Activated CD4-positive, alpha-beta T cell treated with anti-CD3 and anti-CD28 coated beads, Interleukin-2, amount 50 U/mL, for 48 hours (primary cell): ENCODE data around the gene SLC2A1.

ENCODE experiments used
- DNase-seq, 2 experiments: peaks; one replicate each; pipeline ENCODE4 v3.0.0-alpha.2; 2020

The SLC2A1 gene

DNA sequence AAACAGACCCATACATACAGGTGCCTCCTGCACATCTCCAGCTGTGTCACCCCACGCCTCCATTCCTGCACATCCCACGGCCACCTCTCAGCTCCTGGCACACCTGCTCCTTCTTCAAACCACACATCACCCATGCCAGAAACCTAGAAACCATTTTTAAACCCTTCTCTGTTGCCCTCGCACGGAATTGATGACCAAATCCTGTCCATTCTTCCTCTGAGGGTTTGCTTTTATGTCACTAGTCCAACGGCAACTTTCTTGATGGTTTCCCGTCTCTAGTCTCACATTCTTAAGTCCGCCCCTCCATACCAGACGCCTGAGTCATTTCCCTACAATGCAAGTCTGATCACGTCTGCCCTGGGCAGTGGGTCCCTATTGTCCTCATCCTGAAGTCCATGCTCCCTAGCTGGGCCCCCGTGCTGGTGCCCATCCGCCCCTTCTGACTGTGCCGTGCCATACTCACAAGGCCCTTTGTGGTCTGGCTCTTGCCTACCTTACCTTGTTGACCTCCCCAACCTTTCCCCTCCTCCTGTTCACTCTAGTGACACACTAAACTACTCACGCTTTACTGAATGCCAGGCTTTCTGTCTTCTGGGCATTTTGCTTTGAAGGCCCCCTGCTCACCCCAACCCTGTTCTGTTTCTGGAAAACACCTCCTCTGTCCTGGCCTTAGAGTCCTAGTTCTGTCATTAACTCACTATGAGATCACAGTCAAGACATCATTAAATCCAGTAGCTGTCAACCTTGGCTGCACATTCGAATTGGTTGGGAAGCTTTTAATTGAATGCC, 17.6 kb downstream of the SLC2A1 start:
- DNase-seq = no peak

DNA sequence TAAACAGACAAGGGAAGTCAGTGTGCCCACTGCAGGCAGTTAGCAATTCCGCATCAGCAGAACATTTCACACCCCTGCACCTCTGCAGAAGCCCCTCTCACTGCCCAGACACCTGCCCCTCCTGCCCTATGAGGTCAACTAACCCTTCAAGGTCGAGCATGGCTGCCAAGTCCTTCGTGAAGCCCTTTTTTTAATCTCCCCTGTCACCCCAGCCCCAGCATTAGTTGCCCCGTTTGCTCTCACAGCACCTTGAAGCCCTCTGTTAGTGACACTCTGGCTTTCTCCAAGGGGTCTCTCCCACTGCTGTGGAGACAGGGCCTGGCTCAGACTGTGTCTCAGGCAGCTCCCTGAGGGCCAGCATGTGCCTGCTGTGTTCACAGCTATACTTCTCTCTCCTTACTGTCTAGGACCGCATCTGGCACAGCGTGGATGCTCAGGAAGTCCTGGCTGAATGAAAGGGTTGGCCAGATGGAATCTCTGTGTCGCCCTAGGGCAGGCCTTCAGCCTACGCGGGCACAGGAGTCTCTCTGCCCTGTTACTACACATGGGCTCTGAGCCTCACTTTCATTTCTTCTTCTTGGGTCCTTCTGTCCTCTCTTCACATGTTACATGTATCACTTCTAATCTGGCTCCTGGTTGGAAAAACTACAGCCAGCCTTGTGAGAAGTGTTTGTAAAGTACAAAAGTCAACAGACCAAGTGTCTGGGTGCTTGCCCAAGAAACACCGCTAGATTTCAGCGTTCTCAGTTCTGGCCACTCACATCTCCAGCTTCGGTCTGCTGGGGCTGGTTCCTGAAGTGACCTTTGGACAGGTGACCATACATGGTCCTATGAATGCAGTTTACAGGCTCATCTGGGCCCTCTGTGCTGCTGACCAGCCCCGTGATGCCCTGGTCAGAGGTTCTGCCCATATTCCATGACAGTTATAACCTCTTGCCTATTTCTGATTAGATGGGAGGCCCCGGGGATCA, 19.7 kb downstream of the SLC2A1 start:
- no peak for DNase-seq

DNA sequence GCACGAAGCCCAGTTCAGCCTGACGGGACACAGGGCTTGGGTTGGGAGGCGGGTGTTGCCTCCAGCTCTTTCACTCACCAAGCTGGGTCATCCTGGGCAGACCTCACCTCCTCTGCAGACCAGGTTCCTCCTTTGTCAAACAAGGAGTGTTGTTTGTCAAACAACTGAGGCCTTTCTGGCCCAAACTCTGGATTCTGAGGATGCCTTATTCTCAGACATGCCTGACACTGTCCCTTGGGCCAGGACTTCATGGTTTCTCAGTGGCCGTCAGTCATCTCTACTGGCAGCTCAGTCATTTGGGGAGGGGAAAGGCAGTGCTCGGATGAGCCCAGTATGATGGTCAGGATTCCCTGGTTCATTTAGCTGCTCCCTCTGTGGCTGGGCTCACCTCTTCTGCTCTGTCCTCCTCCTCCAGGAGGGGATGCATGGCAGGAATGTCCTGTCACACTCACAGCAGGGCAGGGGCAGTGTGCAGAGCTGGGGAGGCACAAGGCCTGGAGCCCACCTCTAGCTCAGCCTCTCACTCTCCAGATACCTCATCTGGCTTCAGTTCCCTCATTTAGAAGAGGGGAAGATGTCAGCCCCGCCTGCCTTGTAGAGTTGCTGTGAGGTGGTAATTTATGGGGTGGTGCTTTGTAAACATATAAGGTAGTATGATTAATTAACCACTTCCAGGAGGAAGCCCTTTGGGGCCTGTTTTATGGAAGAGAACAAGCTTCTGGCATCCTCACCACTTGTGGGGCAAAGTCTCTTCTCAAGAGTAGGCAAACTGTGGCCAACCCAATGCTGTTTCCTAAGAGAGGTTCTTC, 20.6 kb downstream of the SLC2A1 start:
- DNase-seq = no peak

DNA sequence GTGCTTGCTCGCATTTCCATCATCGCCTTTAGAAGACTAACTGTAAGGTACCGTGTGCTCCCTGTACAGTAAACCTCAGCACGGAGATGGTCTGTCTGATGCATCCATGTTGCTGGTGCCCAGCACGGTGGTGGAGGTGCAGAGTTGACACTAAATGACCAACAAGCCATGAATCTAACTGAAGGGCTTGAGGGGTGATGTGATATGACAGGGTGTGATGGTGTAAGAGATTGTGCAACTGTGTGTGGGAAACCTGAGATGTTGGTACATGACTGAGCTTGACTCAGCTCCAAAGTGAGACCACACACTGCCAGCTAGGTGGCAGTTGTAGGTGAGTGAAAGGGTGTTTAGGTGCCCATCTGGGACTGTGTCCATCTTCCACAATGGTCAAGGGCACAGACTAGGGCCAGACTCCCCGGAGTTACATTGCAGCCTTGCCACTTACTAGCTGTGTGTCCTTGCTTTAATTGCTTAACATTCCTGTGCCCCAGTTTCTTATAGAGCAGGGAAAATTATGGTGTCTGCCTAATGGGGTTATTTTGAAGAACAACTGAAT, 21.4 kb downstream of the SLC2A1 start:
- no peak for DNase-seq

DNA sequence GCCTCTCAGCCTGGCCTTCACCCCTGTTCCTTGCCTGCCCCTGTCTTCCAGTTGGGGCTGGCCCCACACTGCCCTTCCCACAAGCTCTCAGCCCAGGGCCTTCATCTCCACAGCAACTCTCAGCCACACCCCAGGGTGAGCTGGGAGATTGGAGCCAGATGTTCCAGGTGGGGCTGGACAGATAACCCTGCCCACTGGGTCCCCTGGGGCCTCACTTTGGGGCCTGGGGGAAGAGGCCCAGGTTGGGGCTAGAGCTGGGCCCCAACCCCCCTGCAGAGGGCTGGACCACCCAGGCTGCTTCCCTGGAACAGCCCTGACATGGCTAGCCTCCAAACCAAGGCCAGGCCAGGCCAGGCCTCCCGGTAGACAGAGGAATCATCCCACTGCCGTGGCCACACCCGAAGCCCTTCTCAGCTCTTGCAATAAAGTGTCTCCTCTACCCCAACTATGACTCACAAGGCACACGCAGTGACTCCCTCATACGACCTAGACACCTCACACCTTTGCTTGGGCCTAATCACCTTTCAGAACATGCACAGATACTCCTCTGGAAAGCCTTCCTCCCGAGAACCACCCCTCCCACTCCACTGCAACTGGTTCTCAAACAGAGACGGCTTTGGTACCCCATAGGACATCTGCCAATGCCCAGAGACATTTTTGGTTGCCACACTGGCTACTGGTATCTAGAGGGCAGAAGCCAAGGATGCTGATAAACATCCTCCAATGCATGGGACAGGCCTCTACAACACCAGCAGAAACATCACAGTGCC, 22.2 kb downstream of the SLC2A1 start:
- peak; percentile 30 to 41 for DNase-seq

DNA sequence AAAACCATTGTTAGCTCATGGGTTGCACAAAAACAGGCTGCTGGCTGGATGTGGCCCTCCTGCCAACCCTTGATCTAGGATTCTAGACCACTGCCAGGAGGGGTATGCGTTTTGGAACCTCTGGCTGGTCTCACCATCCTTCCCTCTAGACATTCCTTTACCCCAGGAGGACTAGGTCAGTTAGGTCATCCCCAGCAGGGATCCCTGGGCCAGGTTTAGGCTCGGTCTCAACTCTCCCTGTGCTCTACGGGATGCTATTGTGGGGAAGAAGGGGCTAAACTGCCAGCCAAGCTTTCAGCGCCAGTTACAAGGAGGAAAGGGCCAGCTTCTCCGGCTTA, 22.7 kb downstream of the SLC2A1 start:
- no peak for DNase-seq

- no peak for DNase-seq
Measured at GRCh38 chr1:42935313-42935895, 23.3 kb downstream of the SLC2A1 start.

GRCh38 chr1:42934541-42935312, 23.9 kb downstream of the SLC2A1 start:
- peak in 1 of 2 experiments; percentile 3 for DNase-seq

DNA sequence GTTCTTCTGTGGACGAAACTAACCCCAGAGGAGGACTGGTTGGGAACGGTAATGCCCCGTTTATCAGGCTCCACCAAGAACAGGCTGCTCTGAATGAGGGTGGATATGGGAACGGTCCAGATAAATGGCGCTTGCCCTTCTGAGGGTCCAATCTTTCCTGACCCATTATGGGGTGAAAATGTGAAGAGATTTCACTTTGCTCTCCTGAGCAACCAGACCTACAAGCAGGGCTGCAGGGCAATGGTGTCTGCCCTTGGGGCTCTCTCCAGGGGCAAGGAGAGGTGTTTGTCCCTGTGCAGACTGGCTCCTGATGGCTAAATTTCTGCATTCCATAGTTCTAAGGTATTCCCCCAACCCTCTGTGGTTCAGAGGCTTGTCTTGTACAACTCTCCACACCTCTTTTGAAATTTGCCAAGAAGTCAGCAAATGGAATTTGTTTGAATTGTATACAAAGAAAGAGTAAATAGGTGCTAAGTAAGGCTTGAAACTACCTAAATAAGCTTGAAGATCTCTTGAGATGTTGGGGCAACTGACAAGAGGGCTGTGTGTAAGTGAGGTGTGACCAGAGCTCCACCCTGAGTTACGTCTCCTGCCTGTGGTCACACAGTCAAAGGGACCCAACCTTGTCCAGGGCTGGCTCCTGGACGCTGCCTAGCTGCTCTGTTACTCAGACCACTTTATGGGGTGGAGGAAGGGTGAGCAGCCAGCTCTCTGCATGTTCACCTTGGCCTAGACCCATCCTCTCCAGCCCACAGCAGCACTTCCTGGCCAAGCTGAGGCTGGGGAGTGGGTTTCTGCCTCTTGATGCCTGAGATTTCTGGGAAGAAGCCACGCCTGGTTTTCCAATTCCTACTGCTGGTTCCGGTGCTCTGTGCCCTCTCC, 24.8 kb downstream of the SLC2A1 start:
- peak in 1 of 2 experiments; percentile 2 for DNase-seq

GRCh38 chr1:42933060-42933586, 25.5 kb downstream of the SLC2A1 start:
- peak in 1 of 2 experiments; percentile 3 for DNase-seq

DNA sequence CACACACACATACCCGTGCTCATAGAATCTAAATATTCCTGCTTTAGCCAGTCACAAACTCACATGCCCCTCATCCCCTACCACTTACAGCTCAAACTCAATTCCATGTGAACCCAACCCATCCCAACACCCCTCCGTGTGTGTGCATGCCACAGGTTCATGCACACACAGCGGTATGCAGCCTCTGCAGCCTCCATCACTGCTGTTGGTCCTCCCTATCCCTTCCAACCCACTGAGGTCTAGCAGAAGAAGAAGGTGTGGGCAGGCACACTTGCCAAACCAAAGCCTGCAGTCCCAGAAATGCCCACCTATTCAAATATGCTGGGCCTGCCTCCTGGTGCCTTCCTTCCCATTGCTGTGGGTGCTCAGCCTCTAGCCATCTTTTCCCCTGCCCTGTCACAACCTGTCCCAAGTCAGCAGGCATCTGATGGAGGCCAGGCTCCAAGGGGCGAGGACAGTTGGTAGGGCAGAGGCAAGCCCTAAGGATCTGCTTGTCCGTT, 26.2 kb downstream of the SLC2A1 start:
- DNase-seq = no peak

GRCh38 chr1:42931911-42932422, 26.7 kb downstream of the SLC2A1 start:
- peak; percentile 76 to 80 for DNase-seq

- DNase-seq = peak; percentile 42 to 51
Measured at GRCh38 chr1:42931108-42931539, 27.5 kb downstream of the SLC2A1 start.

- DNase-seq = peak in 1 of 2 experiments; percentile 3
Measured at GRCh38 chr1:42930178-42931107, 28.2 kb downstream of the SLC2A1 start.

DNA sequence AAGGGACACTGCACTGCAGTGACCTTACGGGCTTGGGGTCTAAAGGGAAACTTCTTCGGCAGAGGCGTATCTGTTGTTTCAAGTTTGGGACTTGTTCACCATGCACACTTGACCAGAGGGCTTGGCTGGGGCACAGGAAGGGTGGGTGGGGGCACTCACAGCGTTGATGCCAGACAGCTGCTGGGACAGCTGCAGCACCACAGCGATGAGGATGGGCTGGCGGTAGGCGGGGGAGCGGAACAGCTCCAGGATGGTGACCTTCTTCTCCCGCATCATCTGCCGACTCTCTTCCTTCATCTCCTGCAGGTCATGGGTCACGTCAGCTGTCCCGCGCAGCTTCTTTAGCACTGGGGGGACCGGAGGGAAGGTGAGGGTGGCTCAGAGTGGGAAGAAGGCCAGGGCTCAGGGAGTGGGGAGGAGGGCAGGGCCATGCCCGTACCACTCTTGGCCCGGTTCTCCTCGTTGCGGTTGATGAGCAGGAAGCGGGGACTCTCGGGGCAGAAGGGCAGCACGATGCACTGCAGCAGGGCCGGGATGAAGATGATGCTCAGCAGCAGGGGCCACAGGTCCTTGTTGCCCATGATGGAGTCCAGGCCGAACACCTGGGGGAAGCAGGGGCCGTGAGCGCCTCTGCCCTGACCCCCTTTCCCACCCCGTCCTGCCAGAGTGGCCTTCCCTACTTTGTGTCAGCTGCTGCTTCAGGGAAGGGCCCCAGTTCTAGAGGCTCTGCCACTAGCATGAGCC, 29.1 kb downstream of the SLC2A1 start:
- no peak for DNase-seq

DNA sequence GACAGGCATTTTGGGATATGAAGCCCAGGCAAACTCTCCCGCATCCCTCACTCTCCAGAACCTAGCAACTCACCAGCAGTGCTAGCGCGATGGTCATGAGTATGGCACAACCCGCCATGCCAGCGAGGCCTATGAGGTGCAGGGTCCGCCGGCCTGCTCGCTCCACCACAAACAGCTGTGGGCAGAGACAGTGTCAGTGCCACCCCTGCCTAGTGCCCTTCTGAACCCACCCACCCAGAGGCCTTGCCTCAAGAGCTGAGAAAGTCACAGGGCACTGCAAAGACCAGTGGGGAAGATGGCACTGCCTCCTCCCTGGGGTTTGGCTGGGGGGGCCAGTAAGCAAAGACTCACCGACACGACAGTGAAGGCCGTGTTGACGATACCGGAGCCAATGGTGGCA, 29.8 kb downstream of the SLC2A1 start:
- DNase-seq = no peak
